A673 (cell line): Measurements from ENCODE around the gene RNF111. TPM values are rescaled to one million over a fixed set of nuclear protein-coding genes. Genes with fewer than 3 reads are reported as not detected.

ENCODE experiments used
- BruUV-seq: library from RNA; stranded (reverse); fragments of 400-500 nt; replicated peaks from 2 replicates; lab custom pipeline; 2021; lab: Mats Ljungman, UMichigan
- CTCF ChIA-PET: fragments of 300-600 bp; sonication (Branson Sonifier 250); formaldehyde crosslinking; loops from one replicate; lab custom pipeline; 2022; ENCODE audit warnings: antibody characterized with exemption; lab: Charles Lee
- POLR2A ChIA-PET: fragments of 300-600 bp; sonication (Branson Sonifier 250); formaldehyde crosslinking; loops from one replicate; lab custom pipeline; 2022; ENCODE audit warnings: antibody characterized with exemption; ENCODE audit not compliant: low non-redundant PET; lab: Charles Lee
- DNase-seq: peaks from one replicate; pipeline ENCODE4 v3.0.0-alpha.2; 2015; ENCODE audit warnings: low spot score
- H3K27ac ChIP-seq: fragments of 200-600 bp; sonication (generic); 2 replicates; pipeline ENCODE4 v1.5.1; 2016; ENCODE audit warnings: mixed run types, low read depth, mild to moderate bottlenecking, mixed read lengths, antibody characterized with exemption, low read length; ENCODE audit not compliant: poor library complexity, severe bottlenecking
- H3K27me3 ChIP-seq: fragments of 200-600 bp; sonication (generic); replicated peaks from 2 replicates; pipeline ENCODE4 v1.6.1; 2017; ENCODE audit warnings: mixed run types, low read depth, mild to moderate bottlenecking, mixed read lengths, antibody characterized with exemption, low read length; ENCODE audit not compliant: insufficient read depth, poor library complexity
- H3K36me3 ChIP-seq: fragments of 200-600 bp; sonication (generic); 2 replicates; pipeline ENCODE4 v1.6.1; 2016; ENCODE audit warnings: mixed run types, mild to moderate bottlenecking, mixed read lengths, antibody characterized with exemption, low read length; ENCODE audit not compliant: insufficient read depth, poor library complexity, severe bottlenecking
- H3K4me1 ChIP-seq: fragments of 200-600 bp; sonication (generic); 2 replicates; pipeline ENCODE4 v1.6.1; 2017; ENCODE audit warnings: mixed run types, mild to moderate bottlenecking, mixed read lengths, antibody characterized with exemption, low read length; ENCODE audit not compliant: insufficient read depth, poor library complexity, severe bottlenecking
- H3K4me3 ChIP-seq: fragments of 200-600 bp; sonication (generic); 2 replicates; pipeline ENCODE4 v1.5.1; 2016; ENCODE audit warnings: low read depth, mixed run types, mild to moderate bottlenecking, mixed read lengths, low read length; ENCODE audit not compliant: poor library complexity, severe bottlenecking
- H3K9me3 ChIP-seq: fragments of 200-600 bp; sonication (generic); 2 replicates; pipeline ENCODE4 v1.6.1; 2016; ENCODE audit warnings: mixed run types, low read depth, mild to moderate bottlenecking, mixed read lengths, antibody characterized with exemption, low read length; ENCODE audit not compliant: poor library complexity, severe bottlenecking
- EZH2 ChIP-seq: fragments of 200-600 bp; sonication (generic); IDR thresholded peaks from 2 replicates; pipeline ENCODE4 v1.6.1; 2017; ENCODE audit warnings: borderline replicate concordance, low read depth, mild to moderate bottlenecking, mixed read lengths, antibody characterized with exemption, low read length; ENCODE audit not compliant: poor library complexity, severe bottlenecking
- intact Hi-C: fragments of 100-400 bp; cut with micrococcal nuclease; formaldehyde crosslinking; loops from one replicate; pipeline ENCODE4 v1.10.0; 2022; ENCODE audit not compliant: unreplicated experiment
- total RNA-seq: library from RNA; stranded (reverse); gene quantifications from 2 replicates; pipeline ENCODE4 v1.2.3, GENCODE V29; 2021
- TF ChIP-seq, protein P1 (sequence below): fragments of 300-800, 200-600 bp; sonication (generic); conservative IDR thresholded peaks from 2 replicates; pipeline ENCODE4 v1.5.1; 2017; ENCODE audit warnings: low read depth, mild to moderate bottlenecking, antibody characterized with exemption, low read length, moderate library complexity, mixed read lengths

The RNF111 gene
- total RNA-seq, 1 experiment from 2014 or later = 34.4 TPM

DNA sequence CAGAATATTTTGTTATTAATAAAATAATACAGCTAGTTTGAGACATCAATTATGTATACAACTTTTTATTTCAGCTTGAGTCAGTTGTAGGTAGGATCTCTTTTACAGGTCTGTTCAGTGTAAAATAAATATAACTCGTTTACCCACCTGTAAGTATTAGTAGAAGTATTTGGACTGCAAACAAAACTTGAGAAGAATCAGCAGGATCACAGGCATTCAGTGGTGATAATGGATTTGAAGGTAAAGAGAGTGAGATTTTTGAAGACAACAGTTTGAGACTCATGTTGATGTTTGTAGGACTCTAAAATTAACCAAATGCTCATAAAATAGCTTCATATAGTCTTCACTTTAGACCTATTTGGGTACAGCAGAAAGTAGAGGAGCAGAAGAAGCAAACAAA lies 82.0 kb downstream of the RNF111 start:
- POLR2A ChIA-PET = no interaction called here

DNA sequence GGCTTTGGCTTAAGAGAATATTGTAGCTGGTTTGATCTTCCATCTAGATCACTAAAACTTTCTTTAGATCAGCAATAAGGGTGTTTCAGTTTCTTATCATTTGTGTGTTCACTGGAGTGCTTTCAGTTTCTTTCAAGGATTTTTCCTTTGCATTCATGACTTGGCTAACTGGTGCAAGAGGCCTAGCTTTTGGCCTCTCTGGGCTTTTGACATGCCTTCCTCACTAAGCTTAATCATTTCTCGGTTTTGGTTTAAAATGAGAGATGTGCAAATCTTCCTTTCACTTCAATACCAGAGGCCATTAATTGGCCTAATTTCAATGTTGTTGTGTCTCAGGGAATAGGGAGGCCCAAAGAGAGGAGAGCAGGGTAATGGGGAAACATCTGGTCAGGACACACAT lies 87.1 kb downstream of the RNF111 start:
- DNase-seq = no peak
- Histone ChIP-seq H3K4me3 (no peak overlapping the region), H3K4me1 (no peaks in the 10 kb centered on the region), H3K27ac (no peak overlapping the region), H3K27me3 (no peaks in the 10 kb centered on the region), H3K36me3 (peaks cover 25% of the 10 kb centered on the region), H3K9me3 (peaks cover 8% of the 10 kb centered on the region)
- POLR2A ChIA-PET = no interaction called here
- BruUV-seq = no TSS peak
- no peak for TF ChIP-seq EZH2
- TF ChIP-seq, protein P1, sequence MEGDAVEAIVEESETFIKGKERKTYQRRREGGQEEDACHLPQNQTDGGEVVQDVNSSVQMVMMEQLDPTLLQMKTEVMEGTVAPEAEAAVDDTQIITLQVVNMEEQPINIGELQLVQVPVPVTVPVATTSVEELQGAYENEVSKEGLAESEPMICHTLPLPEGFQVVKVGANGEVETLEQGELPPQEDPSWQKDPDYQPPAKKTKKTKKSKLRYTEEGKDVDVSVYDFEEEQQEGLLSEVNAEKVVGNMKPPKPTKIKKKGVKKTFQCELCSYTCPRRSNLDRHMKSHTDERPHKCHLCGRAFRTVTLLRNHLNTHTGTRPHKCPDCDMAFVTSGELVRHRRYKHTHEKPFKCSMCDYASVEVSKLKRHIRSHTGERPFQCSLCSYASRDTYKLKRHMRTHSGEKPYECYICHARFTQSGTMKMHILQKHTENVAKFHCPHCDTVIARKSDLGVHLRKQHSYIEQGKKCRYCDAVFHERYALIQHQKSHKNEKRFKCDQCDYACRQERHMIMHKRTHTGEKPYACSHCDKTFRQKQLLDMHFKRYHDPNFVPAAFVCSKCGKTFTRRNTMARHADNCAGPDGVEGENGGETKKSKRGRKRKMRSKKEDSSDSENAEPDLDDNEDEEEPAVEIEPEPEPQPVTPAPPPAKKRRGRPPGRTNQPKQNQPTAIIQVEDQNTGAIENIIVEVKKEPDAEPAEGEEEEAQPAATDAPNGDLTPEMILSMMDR = no peak
- intact Hi-C loops = no loop called here
- CTCF ChIA-PET = no interaction called here

More for the DNA sequence above, 82.0 kb downstream of the RNF111 start:
- peaks cover 8% of the 10 kb centered on the region for H3K9me3 ChIP-seq
- no TSS peak for BruUV-seq
- no peak for DNase-seq
- intact Hi-C loops = no loop called here
- no peaks in the 10 kb centered on the region for H3K27me3 ChIP-seq
- no peak overlapping the region for H3K4me3 ChIP-seq
- CTCF ChIA-PET = no interaction called here
- H3K36me3 ChIP-seq = peaks cover 41% of the 10 kb centered on the region
- no peak overlapping the region for H3K27ac ChIP-seq
- TF ChIP-seq, protein P1 = no peak
- no peak for TF ChIP-seq EZH2
- no peaks in the 10 kb centered on the region for H3K4me1 ChIP-seq

DNA sequence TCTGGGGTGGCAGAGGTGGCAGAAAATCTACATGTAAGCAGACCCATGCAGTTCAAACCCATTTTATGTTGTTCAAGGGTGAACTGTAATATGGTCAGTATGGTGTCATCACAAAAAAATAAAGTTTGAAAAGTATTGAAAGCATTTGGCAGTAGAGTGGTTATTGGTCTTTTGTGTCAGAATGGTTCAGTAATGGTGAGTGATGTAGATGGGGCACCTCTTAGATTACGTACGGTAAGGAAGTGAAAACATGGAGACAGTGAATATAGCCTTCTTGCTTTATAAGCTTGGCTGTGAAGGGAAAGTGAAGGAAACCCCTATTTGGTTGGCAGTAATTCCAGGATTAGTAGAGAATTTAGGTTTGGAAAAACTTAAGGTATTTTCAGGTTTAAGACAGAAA lies 100.3 kb downstream of the RNF111 start:
- Histone ChIP-seq H3K27me3 (no peaks in the 10 kb centered on the region), H3K36me3 (peaks cover 32% of the 10 kb centered on the region), H3K9me3 (no peaks in the 10 kb centered on the region), H3K4me3 (no peak overlapping the region), H3K27ac (no peak overlapping the region), H3K4me1 (no peaks in the 10 kb centered on the region)
- CTCF ChIA-PET = no interaction called here
- POLR2A ChIA-PET = no interaction called here
- no TSS peak for BruUV-seq
- no peak for DNase-seq
- intact Hi-C loops = no loop called here
- TF ChIP-seq, protein P1 = no peak
- no peak for TF ChIP-seq EZH2
